ENCODE data around the gene DDB1. TPM values are rescaled to one million over a fixed set of nuclear protein-coding genes. Genes with fewer than 3 reads are reported as not detected.

DDB1 gene
- total and polyA plus RNA-seq, 2 of the 13 experiments (the other 11 are each of a cell fraction or from before 2014, with no cell fraction given): 217 to 266 TPM

- TF ChIP-seq HIC2 (CRISPR knock-in tag; IDR thresholded peaks at IDR 0.05; ENCODE audit: low read depth) (0 out of 2 replicates have a peak, but pooled peaks have one; percentile 67), POGZ (CRISPR knock-in tag; IDR thresholded peaks at IDR 0.05) (0 out of 2 replicates have a peak, but pooled peaks have one; percentile 53), KAT8 (CRISPR knock-in tag; IDR thresholded peaks at IDR 0.05) (peak; percentile 39; the same call in 1 of the 2 replicates), ERF (CRISPR knock-in tag; IDR thresholded peaks at IDR 0.05) (peak; percentile 29; the same call in 1 of the 2 replicates), POLR2A (IDR thresholded peaks at IDR 0.05; ENCODE audit: insufficient read depth in 1 of 2, low read depth in 2 of 2, low read length in 2 of 2) (peak; percentile 26 to 31; a peak in 2 of 4 replicates), ZNF343 (CRISPR knock-in tag; IDR thresholded peaks at IDR 0.05) (0 out of 2 replicates have a peak, but pooled peaks have one; percentile 32), FOXK1 (CRISPR knock-in tag; IDR thresholded peaks at IDR 0.05; ENCODE audit: borderline replicate concordance, low read depth) (peak; percentile 49; the same call in 1 of the 2 replicates), ZNF678 (CRISPR knock-in tag; IDR thresholded peaks at IDR 0.05) (no peak), SIN3A (IDR thresholded peaks at IDR 0.05; ENCODE audit: borderline replicate concordance, low read depth, low read length) (0 out of 2 replicates have a peak, but pooled peaks have one; percentile 24), MEF2D (CRISPR knock-in tag; IDR thresholded peaks at IDR 0.05) (peak; percentile 51; the same call in 1 of the 2 replicates), ZBTB10 (CRISPR knock-in tag; IDR thresholded peaks at IDR 0.05; ENCODE audit: borderline replicate concordance) (peak; percentile 86), NR0B2 (CRISPR knock-in tag; IDR thresholded peaks at IDR 0.05) (no peak), ZBTB4 (CRISPR knock-in tag; IDR thresholded peaks at IDR 0.05; ENCODE audit: borderline replicate concordance) (peak; percentile 95), PAXIP1 (CRISPR knock-in tag; conservative IDR thresholded peaks at IDR 0.05) (peak; percentile 87)
Measured at GRCh38 chr11:61369372-61370348, 36.8 kb upstream of the DDB1 start (continued).
